Retinal pigment epithelial cell (primary cell): ENCODE results near the gene SPATS1.

Source experiments
- DNase-seq: peaks from one replicate; pipeline ENCODE4 v3.0.0-alpha.2; 2010; ENCODE audit warnings: low read depth
- H3K4me3 ChIP-seq: 2 replicates; pipeline ENCODE4 v1.5.1; 2011; ENCODE audit warnings: mild to moderate bottlenecking, low read length, control low read depth, moderate library complexity
- TF ChIP-seq, protein P1 (sequence below): conservative IDR thresholded peaks from 2 replicates; pipeline ENCODE4 v1.5.1; 2011; ENCODE audit warnings: low read depth, low read length, control low read depth, inconsistent platforms

The SPATS1 gene

DNA sequence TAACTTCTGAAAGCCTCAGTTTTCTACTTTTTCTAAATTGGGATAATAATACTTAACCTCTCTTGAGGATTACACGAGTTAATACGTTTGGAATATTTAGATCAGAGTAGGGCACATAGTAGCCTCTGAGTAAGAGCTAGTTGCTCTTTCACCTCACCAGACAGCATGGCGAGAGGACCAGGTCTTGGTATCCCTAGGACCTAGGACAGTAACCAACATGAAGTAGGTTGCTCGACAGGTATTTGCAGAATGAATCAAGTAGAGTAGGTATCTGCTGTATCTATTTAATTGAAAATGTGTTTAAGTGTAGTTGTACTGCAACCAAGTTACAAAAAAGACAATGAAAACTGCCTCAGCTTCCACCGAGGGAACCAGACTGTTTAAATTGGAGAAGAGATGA lies 46.4 kb downstream of the SPATS1 start:
- TF ChIP-seq, protein P1, sequence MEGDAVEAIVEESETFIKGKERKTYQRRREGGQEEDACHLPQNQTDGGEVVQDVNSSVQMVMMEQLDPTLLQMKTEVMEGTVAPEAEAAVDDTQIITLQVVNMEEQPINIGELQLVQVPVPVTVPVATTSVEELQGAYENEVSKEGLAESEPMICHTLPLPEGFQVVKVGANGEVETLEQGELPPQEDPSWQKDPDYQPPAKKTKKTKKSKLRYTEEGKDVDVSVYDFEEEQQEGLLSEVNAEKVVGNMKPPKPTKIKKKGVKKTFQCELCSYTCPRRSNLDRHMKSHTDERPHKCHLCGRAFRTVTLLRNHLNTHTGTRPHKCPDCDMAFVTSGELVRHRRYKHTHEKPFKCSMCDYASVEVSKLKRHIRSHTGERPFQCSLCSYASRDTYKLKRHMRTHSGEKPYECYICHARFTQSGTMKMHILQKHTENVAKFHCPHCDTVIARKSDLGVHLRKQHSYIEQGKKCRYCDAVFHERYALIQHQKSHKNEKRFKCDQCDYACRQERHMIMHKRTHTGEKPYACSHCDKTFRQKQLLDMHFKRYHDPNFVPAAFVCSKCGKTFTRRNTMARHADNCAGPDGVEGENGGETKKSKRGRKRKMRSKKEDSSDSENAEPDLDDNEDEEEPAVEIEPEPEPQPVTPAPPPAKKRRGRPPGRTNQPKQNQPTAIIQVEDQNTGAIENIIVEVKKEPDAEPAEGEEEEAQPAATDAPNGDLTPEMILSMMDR = no peak
- H3K4me3 ChIP-seq = peak overlapping the region; percentile 86
- DNase-seq = no peak

DNA sequence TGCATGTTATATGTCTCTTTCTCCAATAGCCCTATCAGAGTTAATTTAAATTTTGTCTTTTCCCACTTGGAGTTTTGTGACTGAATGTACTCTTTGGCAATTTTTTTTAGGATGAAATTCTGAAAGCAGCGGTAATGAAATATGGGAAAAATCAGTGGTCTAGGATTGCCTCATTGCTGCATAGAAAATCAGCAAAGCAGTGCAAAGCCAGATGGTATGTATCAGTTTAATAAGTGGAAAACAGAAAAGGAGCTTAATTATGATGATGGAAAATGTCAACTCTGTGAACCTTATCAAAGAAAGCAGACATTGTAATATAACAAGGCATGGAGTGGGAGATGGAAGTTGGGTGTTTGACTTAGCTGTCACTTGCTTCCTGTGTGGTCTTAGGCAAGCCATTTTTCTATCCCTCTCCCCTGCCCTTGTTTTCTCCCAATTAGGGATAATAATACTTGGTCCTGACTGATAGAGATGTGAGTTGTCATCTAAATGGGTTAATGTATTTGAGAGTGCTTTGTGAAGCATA lies 47.8 kb downstream of the SPATS1 start:
- DNase-seq = no peak
- H3K4me3 ChIP-seq = no peak overlapping the region
- TF ChIP-seq, protein P1 = no peak
